ENCODE results near the gene BBX. TPM values are rescaled to one million over a fixed set of nuclear protein-coding genes. Genes with fewer than 3 reads are reported as not detected.

The BBX gene
- total RNA-seq, 4 donors from 2014 or later: 26.5 to 45.8 (median 28.0) TPM

- intact Hi-C loops (cut with DNase I; ENCODE audit: low total_unique reads): loop anchor here (2.0 kb wide), 1 partner anchor 15 kb away; no protein-coding TSS in a partner anchor
- H3K4me3 ChIP-seq (ENCODE audit: low read depth, poor library complexity, severe bottlenecking): no peak overlapping the region
- no peak for DNase-seq (ENCODE audit: low spot score in 2 of 2)
- TF ChIP-seq CTCF (IDR thresholded peaks at IDR 0.05): no peak
- no peak for TF ChIP-seq POLR2A (IDR thresholded peaks at IDR 0.05)
- 71 to 80% methylated on average over 1 of the region's 1 CpG for WGBS, 2 donors
These were observed 22.9 kb downstream of the BBX start for GRCh38 chr3:107545680-107546120.

GRCh38 chr3:107548601-107549000, 25.8 kb downstream of the BBX start:
- DNase-seq (ENCODE audit: low spot score in 2 of 2): no peak
- 98 to 100% methylated on average over 2 of the region's 2 CpGs for WGBS, 2 donors
- intact Hi-C loops (cut with DNase I; ENCODE audit: low total_unique reads): no loop called here
- no peak overlapping the region for H3K4me3 ChIP-seq (ENCODE audit: low read depth, poor library complexity, severe bottlenecking)
- TF ChIP-seq CTCF (IDR thresholded peaks at IDR 0.05) (no peak), POLR2A (IDR thresholded peaks at IDR 0.05) (no peak)

GRCh38 chr3:107555359-107555758, 32.6 kb downstream of the BBX start:
- intact Hi-C loops (cut with DNase I; ENCODE audit: low total_unique reads): no loop called here
- DNase-seq (ENCODE audit: low spot score in 2 of 2): no peak
- 82 to 91% methylated on average over 3 of the region's 3 CpGs for WGBS, 2 donors

GRCh38 chr3:107557743-107558142, 35.0 kb downstream of the BBX start:
- 94% methylated on average over 2 of the region's 2 CpGs for WGBS, 2 donors
- no peak overlapping the region for H3K4me3 ChIP-seq (ENCODE audit: low read depth, poor library complexity, severe bottlenecking)
- DNase-seq (ENCODE audit: low spot score in 2 of 2): no peak
- intact Hi-C loops (cut with DNase I; ENCODE audit: low total_unique reads): no loop called here
- no peak for TF ChIP-seq POLR2A (IDR thresholded peaks at IDR 0.05)
- TF ChIP-seq CTCF (IDR thresholded peaks at IDR 0.05): no peak

More at GRCh38 chr3:107555359-107555758, 32.6 kb downstream of the BBX start:
- no peak overlapping the region for H3K4me3 ChIP-seq (ENCODE audit: low read depth, poor library complexity, severe bottlenecking)
- no peak for TF ChIP-seq CTCF (IDR thresholded peaks at IDR 0.05)
- no peak for TF ChIP-seq POLR2A (IDR thresholded peaks at IDR 0.05)

- DNase-seq (ENCODE audit: low spot score in 2 of 2): no peak
- H3K4me3 ChIP-seq (ENCODE audit: low read depth, poor library complexity, severe bottlenecking): no peak overlapping the region
- intact Hi-C loops (cut with DNase I; ENCODE audit: low total_unique reads): no loop called here
- WGBS, 2 donors: 63 to 77% methylated on average over 1 of the region's 1 CpG
- TF ChIP-seq CTCF (IDR thresholded peaks at IDR 0.05) (no peak), POLR2A (IDR thresholded peaks at IDR 0.05) (no peak)
These were observed 37.4 kb downstream of the BBX start for GRCh38 chr3:107560166-107560565.

GRCh38 chr3:107561980-107562379, 39.2 kb downstream of the BBX start:
- TF ChIP-seq CTCF (IDR thresholded peaks at IDR 0.05): no peak
- TF ChIP-seq POLR2A (IDR thresholded peaks at IDR 0.05): no peak
- DNase-seq (ENCODE audit: low spot score in 2 of 2): no peak
- intact Hi-C loops (cut with DNase I; ENCODE audit: low total_unique reads): no loop called here
- WGBS, 2 donors: 68 to 71% methylated on average over 6 of the region's 6 CpGs
- no peak overlapping the region for H3K4me3 ChIP-seq (ENCODE audit: low read depth, poor library complexity, severe bottlenecking)

Data from lower leg skin (tissue), 4 donors.